ENCODE data around the gene LRRC4C.

Gene LRRC4C

DNA sequence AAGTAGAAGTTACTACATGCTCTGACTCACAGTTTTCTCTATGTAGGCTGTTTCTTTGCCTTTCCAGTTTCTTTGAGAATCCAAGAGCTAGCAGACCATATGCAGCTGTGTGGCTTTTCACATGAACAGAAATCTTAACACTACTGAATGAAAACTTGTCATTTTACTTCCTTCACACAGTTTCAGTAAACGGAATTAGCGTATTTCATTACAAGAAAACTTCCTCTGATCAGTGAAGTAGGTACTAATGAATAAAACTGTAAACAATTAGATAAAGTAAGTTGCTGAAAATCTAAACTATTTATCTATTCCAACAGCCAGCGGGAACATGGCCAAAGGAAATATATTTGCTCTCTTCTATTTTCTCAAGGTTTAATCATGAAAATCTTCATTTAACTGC, 953.2 kb downstream of the LRRC4C start:
- H3K4me3 ChIP-seq (ENCODE audit: low read depth, low read length), result no peak overlapping the region
- TF ChIP-seq, protein P1, sequence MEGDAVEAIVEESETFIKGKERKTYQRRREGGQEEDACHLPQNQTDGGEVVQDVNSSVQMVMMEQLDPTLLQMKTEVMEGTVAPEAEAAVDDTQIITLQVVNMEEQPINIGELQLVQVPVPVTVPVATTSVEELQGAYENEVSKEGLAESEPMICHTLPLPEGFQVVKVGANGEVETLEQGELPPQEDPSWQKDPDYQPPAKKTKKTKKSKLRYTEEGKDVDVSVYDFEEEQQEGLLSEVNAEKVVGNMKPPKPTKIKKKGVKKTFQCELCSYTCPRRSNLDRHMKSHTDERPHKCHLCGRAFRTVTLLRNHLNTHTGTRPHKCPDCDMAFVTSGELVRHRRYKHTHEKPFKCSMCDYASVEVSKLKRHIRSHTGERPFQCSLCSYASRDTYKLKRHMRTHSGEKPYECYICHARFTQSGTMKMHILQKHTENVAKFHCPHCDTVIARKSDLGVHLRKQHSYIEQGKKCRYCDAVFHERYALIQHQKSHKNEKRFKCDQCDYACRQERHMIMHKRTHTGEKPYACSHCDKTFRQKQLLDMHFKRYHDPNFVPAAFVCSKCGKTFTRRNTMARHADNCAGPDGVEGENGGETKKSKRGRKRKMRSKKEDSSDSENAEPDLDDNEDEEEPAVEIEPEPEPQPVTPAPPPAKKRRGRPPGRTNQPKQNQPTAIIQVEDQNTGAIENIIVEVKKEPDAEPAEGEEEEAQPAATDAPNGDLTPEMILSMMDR (IDR thresholded peaks at IDR 0.05; ENCODE audit: low read depth, low read length), result no peak

DNA sequence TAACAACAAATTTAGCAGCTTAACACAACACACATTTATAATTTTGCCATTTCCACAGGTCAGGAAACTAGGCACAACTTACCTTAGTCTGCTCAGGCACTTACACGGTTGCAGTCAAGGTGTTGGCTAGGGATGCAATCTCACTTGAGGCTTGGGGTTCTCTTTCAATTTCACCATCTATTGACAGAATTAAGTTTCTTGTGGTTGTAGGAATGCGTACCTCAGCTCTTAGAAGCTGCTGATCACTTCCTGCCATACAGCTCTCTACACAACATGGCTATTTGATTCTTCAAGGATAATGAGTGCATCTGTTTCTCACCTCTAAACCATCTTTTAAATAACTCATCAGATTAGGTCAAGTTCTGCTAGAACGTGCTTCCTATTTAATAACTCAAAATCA, 968.1 kb downstream of the LRRC4C start:
- TF ChIP-seq, protein P1 (IDR thresholded peaks at IDR 0.05; ENCODE audit: low read depth, low read length), result no peak
- H3K4me3 ChIP-seq (ENCODE audit: low read depth, low read length), result no peak overlapping the region

DNA sequence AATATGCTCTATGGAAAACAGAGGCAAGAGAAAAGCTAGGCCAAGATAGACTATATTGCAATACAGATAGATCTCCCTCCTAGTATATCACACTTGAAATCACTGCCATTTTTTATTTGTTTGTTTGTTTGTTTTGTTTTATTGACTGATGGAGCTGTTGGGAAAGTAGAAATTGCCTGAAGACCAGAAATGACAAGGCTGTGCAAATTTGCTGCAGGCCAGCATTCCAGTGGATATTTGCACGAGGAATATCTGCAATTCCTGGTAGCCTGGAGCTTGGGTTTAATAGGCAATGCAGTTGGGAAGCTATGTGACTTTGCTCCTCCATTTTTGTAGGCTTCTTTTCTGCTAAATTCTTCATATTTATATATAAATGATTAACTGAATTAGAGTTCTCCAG, 991.7 kb downstream of the LRRC4C start:
- TF ChIP-seq, protein P1 (IDR thresholded peaks at IDR 0.05; ENCODE audit: low read depth, low read length), result no peak
- no peak overlapping the region for H3K4me3 ChIP-seq (ENCODE audit: low read depth, low read length)

DNA sequence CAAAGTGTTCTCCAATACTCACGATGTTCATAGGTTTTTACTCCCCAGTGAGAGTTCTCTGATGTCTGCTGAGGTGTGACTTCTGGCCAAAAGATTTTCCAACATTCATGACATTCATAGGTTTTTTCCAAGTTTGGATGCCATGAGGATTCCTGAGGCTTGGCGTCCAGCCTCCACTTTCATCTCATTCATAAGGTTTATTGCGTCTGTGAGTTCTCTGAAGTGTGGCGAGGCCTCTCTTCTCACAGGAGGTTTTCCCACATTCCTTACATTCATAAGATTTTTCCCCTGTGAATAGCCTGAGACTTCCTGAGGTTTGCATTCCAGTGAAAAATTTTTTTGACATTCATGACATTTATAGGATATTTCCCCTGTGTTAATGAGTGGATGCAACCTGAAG, 1014.1 kb downstream of the LRRC4C start:
- TF ChIP-seq, protein P1 (IDR thresholded peaks at IDR 0.05; ENCODE audit: low read depth, low read length), result no peak
- no peak overlapping the region for H3K4me3 ChIP-seq (ENCODE audit: low read depth, low read length)

DNA sequence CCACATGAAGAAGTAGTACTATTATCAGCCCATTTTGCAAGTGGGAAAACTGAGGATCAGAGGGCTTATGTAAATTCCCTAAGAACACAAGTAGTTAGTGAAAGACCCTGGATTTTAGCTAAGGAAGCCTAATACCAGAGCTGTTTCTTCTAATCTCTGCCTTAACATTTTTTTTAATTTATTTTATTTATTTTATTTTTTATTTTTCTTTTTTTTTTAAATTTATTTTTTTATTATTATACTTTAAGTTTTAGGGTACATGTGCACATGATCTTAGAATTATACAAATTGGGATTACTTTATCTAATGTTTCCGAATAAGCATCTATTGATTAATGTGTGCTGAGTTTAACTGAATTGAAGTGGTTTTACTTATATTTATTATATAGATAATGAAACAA, 1015.3 kb downstream of the LRRC4C start:
- no peak overlapping the region for H3K4me3 ChIP-seq (ENCODE audit: low read depth, low read length)
- TF ChIP-seq, protein P1 (IDR thresholded peaks at IDR 0.05; ENCODE audit: low read depth, low read length), result no peak

DNA sequence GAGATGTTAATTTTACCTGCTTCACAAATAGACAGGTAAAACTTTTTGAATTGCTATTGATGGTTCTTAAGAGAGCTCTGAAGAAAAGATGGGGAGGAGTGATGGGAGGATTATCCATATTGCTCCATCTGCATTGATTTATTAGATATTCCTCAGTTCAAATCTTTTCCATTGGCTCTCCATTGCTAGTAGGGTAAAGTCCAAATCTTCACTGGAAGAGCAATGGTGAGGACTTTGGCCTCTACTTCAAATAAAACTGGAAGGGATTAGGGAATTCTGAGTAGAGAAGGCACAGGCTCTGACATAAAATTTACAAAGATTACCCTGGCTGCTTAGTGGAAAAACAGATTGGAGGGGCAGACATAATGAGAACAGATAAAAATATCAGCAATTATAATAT, 1024.1 kb downstream of the LRRC4C start:
- TF ChIP-seq, protein P1 (IDR thresholded peaks at IDR 0.05; ENCODE audit: low read depth, low read length), result no peak
- H3K4me3 ChIP-seq (ENCODE audit: low read depth, low read length), result no peak overlapping the region

DNA sequence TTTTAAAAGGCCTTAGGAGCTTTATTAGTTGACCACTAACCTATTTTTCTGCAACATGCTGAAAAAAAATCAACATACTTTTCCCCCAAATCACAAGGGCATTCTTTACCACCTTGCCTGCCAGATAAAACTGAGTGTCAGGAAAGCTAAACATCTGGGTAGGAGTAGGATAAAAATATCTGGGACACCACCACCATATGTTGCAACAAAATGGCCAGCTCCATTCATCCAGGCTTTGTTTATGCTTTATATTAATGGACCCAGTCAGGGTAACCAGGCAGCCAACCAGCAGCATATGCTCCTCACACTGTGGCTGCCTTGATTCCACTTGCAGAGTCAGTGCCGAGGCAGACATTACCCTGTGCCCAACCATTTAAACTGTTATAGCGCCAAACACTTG, 1024.5 kb downstream of the LRRC4C start:
- TF ChIP-seq, protein P1 (IDR thresholded peaks at IDR 0.05; ENCODE audit: low read depth, low read length), result no peak
- H3K4me3 ChIP-seq (ENCODE audit: low read depth, low read length), result no peak overlapping the region

All from WI38 (cell line).